ENCODE data around the gene FBXL17. TPM values are rescaled to one million over a fixed set of nuclear protein-coding genes. Genes with fewer than 3 reads are reported as not detected.

FBXL17 gene
- total RNA-seq, 4 donors from 2014 or later, result 10.9 to 19.8 (median 15.0) TPM

DNA sequence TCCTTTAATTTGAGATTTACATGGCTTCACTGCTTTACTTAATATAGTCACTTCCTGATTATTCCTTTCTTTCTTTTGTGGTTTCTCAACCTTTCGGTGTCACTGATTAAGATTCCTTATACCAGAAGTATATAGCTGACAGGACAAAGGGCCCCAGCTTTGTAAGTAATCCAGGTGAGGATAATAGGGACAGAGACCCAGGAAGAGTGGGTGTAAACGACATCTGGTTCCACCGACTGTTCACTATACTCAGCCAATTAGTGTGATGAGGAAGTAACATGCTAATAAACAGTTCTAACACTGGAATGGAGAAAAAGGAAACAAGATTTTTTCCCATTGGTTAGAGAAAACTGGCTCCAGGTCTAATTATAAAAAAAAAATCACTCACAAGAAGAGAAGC, 424.8 kb downstream of the FBXL17 start:
- TF ChIP-seq CTCF (IDR thresholded peaks at IDR 0.05), result no peak
- no peak for DNase-seq (ENCODE audit: low spot score)
- no peak for ATAC-seq (ENCODE audit: low FRiP score)

- ATAC-seq (ENCODE audit: low FRiP score), result no peak
- no peak for TF ChIP-seq CTCF (IDR thresholded peaks at IDR 0.05)
- DNase-seq (ENCODE audit: low spot score), result no peak
These were observed 426.6 kb downstream of the FBXL17 start for GRCh38 chr5:107955321-107955720.

- no peak for TF ChIP-seq CTCF (IDR thresholded peaks at IDR 0.05)
- ATAC-seq (ENCODE audit: low FRiP score) (no peak), DNase-seq (ENCODE audit: low spot score) (no peak)
These were observed 427.6 kb downstream of the FBXL17 start for GRCh38 chr5:107954254-107954653.

GRCh38 chr5:107952450-107952849, 429.4 kb downstream of the FBXL17 start:
- no peak for DNase-seq (ENCODE audit: low spot score)
- ATAC-seq (ENCODE audit: low FRiP score), result no peak
- TF ChIP-seq CTCF (IDR thresholded peaks at IDR 0.05), result no peak

DNA sequence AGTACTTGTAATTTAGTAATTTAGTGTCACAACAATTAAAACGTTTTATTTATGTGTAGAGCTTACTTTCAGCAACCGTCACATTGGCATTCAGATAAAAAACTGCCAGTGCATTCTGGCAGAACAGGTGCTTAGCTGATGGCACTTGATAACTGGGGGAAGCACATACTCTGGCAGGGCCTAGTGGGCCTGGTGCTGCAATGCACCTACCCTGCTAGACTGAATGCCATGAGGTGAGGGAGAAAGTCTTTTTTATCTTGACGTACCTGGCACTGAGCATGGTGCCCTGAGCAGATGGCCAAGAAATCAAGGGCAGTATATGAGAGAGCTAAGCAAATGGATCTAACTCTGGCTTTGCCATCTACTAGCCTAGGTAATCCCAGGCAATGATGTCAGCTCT, 430.6 kb downstream of the FBXL17 start:
- no peak for ATAC-seq (ENCODE audit: low FRiP score)
- TF ChIP-seq CTCF (IDR thresholded peaks at IDR 0.05), result no peak
- no peak for DNase-seq (ENCODE audit: low spot score)

DNA sequence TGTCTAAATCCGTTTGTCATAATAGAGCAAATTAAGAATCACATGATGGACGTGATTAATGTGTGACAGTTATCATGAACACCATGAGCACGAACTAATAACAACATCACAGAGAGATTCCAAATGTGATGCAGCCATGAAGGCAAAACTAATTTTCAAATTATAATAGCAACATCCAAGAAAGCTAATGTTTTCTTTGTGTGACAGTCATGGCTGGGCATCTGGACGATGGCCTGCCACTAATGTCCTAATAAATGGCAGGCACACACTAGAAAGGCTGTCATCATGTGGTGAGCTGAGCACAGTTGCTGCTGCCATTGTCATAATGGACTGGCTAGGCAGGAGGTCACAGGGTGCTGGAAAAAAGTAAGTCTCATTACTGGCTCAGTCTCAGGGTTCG, 431.1 kb downstream of the FBXL17 start:
- TF ChIP-seq CTCF (IDR thresholded peaks at IDR 0.05), result no peak
- no peak for ATAC-seq (ENCODE audit: low FRiP score)

DNA sequence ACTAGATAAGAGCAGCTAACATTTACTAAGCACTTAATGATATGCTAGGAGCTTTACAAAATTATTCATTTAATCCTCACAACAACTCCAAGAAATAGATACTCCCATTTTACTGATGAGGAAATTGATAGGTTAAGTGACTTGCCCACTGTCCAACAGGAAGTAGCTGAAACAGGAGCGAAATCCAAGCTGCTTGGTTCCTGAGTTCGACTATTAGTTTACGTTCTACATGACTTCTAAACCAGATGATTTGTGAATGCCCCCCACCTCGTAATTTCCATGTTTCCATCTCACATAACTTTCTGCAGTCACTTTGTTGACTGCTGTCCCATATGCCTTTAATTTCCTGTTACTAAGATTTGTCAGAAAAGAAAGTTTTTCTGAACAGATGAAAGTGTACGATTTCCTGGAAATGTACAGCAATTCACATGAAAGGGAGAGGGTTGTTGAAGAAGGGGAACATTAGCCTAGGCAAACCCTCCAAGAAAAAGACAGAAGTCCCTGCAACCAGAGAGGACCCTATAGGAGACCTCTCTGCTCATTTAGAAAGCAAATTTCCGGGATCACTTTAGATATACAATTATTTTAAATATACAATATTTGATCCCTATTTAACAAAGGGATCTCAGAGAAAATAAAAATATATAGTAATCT, 432.1 kb downstream of the FBXL17 start:
- ATAC-seq (ENCODE audit: low FRiP score) (no peak), DNase-seq (ENCODE audit: low spot score) (no peak)
- no peak for TF ChIP-seq CTCF (IDR thresholded peaks at IDR 0.05)

More for the DNA sequence above, 431.1 kb downstream of the FBXL17 start:
- DNase-seq (ENCODE audit: low spot score), result no peak
